Vagina (tissue), 2 donors: ENCODE data around the gene SLC29A2.
A peak's percentile ranks its signal among the peaks of the same experiment; 100 is the strongest.

Source experiments
- CTCF ChIP-seq, 3 experiments: fragments of 450-650 bp in 2 of 3; fragments of 200-600 bp in 1 of 3; sonication (generic) in 1 of 3; IDR thresholded peaks; one replicate each; pipeline ENCODE4 v1.5.1; 2017 to 2019; ENCODE audit warnings: antibody characterized with exemption in 3 of 3, mild to moderate bottlenecking in 2 of 3, moderate library complexity in 2 of 3
- POLR2A ChIP-seq, 2 donors: fragments of 450-650 bp; IDR thresholded peaks; one replicate each; pipeline ENCODE4 v1.6.1; 2017; ENCODE audit warnings: antibody characterized with exemption in 2 of 2, mild to moderate bottlenecking in 2 of 2, moderate library complexity in 2 of 2
- POLR2AphosphoS5 ChIP-seq, 2 donors: sonication (generic); formaldehyde crosslinking; IDR thresholded peaks; one replicate each; pipeline ENCODE4 v1.9.0; 2017; ENCODE audit warnings: antibody characterized with exemption in 2 of 2, mild to moderate bottlenecking in 2 of 2, low read depth in 1 of 2; ENCODE audit not compliant: insufficient read depth in 1 of 2

- TF ChIP-seq POLR2A (IDR thresholded peaks at IDR 0.05), result peak in 1 of 2 donors; percentile 62
- TF ChIP-seq CTCF (IDR thresholded peaks at IDR 0.05), result no peak
- TF ChIP-seq POLR2AphosphoS5 (IDR thresholded peaks at IDR 0.05; ENCODE audit: insufficient read depth in 1 of 2, low read depth in 1 of 2), result peak; percentile 67 to 82
Measured at GRCh38 chr11:66312549-66313320, 58.8 kb downstream of the SLC29A2 start.
